Stimulated activated CD8-positive, alpha-beta memory T cell treated with anti-CD3 and anti-CD28 coated beads, Interleukin-2, amount 100 ng/mL, for 48 hours (primary cell): ENCODE measurements around the gene MAN1C1.

Source experiments
- DNase-seq, 2 donors: peaks; one replicate each; pipeline ENCODE4 v3.0.0-alpha.2; 2020; ENCODE audit warnings: low read depth in 2 of 2

Gene MAN1C1

DNA sequence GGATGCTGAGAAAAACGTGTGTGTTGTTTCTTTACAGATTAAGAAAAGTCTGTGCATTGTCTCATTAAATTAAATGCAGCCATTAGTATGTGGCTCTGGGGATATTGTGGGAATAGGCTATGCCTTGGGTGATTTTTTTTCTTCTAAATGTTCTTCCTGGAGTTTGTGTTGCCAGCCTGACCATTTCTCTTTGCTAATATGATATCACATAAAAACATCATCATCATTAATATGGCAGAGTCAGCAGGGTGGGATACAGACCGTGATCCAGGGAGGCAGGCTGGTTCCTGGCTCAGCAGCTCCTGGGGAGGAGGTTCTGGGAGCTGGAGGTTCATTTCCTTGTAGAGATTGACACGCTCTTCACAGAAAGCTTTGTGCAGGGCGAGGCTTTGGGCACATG is 122.8 kb downstream of the MAN1C1 start:
- no peak for DNase-seq

DNA sequence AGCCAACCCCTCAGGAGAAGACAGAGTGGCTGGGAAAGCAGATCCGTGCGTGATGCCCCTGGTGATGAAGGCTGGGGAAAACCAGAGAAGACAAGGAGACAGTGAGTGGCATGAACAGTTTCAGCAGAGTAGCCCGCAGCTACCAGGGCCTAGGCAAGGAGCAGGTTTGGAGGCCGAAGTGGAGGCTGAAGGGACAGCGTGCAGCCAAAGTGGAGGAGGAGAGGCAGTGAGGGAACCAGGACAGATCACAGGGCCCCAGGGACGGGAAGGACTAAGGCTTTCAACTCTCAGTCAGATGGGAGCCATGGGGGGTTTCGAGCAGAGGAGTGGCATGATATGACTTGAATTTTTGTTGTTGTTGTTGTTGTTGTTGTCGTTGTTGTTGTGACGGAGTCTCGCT is 123.5 kb downstream of the MAN1C1 start:
- no peak for DNase-seq

DNA sequence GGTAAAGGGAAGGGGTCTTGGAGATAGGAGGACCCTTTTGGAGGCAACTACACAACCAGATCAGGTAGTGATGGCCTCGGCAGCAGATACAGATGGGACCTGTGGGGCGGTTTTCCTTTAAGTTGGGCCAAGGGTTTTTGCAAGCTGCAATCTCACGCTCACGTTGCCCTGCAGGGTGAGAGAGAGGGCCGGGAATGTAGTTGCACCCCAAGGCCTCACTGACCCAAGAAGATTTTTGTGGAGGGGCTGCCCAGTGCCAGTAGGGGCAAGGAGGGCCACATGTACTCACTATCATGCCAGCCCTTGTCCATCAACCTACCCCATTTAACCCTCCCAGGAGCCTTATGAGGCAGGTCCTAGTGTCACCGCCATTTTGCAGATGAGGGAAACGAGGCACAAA is 125.7 kb downstream of the MAN1C1 start:
- DNase-seq = no peak

DNA sequence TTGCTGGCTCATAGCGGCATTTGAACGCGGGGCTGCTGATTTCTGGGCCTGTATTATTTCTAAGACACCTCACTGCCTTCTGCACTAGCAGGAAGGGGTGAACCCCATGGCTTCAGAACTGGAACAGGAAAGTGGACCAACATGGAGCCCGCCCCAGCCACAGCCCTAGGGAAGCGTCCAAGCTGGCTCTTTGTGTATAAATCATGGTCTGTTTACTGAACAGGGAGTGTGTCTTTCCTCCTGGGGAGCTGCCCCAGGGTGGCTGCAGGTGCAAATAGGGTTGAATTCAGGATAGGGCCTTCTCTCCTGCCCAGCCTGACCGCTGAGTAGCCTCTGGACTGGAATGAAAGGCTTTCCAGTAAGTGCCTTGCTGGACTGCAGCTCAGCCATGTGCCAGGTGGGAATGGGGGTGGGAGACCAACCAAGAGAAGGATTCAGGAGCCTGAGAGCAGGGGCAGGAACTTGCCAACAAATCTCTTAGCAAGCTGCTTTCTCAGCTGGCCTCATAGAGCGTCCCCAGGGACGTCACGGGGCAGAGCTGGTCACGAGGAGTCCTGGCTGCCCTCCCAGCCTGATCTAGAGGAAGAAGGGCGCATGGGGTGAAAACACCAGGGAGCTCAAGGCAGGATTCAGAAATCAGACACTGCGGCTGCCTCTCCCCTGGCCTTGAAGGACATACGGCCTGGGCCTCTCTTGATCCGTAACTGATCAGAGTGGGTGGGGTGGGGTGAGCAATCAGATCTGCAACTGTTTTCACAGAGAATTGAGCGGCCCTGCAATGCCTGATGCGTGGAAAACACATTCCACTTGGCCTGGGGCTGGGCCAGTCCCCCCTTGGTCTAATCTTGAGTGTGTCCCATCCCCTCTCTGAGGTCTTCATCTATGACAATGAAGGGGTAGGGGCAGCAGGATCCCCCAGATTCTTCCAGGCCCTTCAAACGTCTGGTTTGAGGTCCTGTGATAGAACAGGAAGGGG is 126.9 kb downstream of the MAN1C1 start:
- DNase-seq = no peak

DNA sequence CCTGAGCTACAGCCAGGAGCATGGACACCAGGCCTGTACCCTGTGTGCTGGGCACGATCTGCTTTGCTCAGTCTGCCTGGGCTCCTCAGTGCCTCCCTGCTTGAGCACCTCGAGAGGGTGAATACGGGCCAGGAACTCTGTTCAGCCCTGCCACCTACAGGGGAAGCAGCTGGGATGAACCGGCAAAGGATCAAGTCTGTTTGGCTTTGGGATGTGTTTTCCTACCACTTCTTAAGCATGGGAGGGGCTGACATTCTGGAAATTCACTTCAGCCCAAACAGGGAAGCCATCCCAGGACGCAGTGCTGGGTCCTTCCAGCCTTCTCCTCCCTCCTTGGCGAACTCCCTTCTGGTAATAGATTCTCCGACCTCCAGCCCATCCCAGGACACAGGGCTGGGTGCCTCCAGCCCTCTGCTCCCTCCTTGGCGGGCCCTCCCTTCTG is 127.6 kb downstream of the MAN1C1 start:
- DNase-seq = no peak

DNA sequence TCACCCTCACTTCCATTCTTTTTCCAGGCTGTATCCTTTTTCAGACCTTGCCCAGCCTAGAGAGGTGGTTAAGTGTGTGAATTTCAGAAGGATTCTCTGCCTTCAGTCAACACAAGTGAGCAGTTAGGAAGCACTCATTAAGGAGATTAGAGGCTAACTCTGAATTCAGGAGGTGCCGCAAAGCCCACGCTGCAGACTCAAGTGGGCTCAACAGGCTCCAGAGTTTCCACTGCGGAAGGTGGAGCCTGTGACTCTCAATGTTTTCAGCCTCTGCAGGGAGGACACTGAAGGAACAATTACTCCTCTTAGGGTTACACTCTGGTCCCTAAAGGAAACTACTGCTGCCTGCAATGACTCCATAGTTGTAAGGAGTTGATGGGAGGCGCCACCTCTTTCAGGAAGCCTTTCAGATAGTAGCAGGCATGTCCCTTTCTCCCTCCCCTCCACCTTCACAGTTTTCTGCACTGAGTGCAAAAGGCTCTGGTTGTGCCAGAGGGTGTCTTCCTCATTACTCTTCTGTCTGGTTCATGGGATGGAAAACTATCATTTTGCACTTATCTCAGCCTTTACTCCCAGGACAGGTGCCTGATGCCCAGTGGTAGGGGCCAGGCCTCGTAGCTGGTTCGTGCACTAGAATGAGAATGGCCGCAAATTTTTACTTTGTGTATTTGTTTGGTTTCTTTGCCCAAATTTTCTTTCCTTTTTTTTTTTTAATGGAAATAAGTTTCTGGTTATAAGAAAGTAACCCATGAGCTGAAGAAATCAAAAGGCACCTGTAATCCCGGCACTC is 128.2 kb downstream of the MAN1C1 start:
- DNase-seq = no peak

DNA sequence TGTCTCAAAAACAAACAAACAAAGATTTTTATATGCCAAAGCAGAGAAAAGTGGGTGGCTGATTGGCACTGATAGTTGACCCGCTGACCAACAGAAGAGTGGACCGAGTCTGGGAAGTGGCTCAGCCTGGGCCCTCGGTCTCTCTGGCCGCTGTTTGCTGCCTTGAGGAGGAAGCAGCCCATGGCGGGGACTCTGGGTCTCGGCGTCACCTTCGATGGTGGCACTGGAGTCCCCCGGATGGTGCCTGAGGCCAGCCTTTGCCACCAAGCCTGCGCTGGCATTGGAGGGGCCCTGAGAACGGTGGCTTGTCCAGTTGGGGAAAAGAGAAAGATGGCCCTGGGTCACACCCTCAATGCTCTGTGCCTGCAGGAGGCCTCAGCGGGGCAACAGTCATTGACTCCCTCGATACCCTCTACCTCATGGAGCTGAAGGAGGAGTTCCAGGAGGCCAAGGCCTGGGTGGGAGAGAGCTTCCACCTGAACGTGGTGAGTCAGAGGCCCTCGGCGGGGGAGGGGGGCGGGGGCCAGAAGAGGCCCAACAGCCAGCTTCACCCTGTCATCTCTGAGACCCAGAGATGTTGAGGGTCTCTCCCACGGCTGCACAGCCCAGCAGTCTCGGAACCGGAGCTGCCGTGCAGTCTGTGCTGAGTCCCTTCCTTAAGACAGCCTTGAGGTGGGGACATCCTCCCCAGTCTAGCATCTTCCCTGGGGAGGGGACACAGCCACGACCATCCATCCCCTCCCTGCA is 129.9 kb downstream of the MAN1C1 start:
- DNase-seq = no peak

DNA sequence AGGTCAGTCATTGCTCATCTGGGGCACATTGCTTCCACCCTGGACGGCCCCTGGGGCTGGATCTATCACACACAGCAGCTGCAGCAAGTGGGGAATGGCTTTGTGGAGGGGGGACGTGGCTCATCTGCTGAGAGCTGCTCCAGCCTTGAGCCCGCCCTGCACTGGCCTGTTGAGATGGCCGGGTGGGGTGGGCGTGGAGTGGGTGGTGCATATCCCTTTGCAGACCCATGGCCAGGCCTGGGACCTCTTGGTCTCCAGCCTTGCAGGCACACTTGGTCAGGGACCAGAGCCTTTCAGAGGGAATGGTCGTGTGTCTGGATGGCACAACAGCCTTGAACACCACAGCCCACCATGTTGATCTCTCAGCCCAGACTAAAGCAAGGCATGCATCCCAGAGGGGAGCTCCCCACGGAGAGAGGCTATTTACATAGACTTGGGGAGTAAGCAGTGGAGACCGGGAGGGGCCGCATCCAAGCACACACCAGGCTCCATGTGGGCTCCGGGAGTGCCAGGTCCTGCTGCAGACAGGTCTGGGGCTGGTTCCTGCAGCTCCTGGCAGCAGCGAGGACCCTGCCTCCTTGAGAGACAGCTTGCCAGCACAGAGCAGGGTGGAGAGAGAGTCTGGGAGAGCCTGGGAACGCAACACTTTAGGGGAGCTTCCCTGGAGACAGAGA is 130.6 kb downstream of the MAN1C1 start:
- no peak for DNase-seq

DNA sequence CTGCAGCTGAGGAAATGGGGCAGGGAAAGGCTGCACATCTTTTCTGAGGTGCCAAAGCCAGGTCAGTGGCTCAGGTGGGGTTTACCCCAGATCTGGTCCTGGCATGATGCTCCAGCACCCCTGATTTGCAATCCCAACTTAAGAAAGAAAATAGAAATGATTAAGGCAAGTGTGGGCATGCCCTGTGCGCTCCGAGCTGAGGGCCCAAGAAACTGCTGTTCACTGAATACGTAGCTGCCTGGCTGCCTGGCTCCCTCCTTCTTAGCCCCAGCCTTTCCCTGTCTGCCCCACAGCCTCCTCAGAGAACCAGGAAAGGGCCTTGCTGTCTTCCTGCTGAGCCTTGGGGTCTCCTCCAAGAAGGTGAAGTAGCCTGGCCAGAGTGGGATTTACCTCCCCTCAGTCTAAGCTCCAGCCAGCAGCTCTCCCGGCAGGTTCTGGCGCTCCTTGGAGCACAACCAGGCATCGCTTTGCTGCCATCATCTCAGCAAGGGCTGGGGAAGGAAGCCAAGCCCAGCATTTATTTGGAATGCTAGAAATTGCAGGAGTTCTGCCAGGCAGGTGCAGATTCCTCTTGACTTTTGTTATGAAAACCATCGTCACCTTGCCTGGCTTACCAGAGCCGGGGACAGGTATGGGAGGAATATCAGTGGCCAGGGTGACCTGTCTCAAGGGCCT is 132.1 kb downstream of the MAN1C1 start:
- DNase-seq = no peak

DNA sequence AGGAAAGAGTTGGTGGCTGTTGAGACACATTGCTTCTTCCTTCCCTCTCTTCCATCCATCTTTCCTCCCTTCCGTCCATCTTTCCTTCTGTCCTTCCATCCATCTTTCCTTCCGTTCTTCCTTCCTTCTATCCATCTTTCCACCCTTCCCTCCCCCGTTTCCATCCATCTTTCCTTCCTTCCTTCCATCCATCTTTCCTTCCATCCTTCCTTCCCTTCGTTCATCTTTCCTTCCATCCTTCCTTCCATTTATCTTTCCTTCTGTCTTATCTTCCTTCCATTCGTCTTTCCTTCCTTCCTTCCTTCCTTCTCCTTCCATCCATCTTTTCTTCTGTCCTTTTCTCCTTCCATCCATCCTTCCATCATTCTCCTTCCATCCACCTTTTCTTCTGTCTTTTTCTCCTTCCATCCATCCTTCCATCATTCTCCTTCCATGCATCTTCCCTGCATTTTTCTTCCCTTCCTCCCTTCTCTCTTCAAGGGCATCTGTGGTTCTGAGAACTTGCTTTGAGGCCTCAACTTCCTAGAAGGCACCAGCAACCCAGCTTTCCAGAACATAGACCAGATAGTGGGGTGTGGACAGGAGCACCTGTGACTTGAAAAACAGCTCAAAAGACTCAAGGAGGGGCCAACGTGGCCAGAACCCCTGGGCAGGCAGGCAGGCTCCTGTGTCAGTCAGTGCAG is 134.5 kb downstream of the MAN1C1 start:
- DNase-seq = no peak

DNA sequence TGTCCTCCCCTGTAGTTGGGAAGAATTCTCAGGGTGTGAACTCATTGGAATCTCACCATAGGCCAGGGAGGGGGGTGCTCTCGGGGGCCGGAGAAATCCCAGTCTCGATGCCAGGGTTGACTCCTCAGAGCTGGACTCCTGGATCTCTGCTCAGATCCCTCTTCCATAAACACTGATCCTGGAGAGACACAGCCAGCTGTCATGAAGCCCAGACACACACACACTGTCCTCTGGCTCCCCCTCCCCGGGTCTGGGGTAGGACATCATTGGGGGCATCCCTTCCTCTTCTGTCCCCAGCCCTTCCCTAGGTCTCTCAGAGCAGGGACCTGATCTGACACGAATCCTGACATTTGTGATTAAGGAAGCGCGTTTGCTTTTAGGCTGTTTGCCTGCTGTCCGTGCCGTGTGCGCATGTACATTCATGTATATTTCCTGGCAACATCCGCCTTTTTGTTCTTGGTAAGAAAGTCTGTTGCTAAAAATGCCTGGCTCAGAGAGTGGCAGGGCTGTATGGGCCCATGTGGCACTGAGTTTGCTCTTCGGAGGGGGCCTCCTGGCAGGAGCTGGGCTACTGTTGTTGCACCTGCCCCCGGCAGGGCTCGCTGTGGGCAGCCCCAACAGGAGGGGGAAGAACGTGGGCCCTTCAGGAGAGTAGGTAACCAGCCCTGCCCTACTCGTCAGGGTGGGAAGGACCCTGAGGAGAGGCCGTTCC is 138.0 kb downstream of the MAN1C1 start:
- DNase-seq = no peak

DNA sequence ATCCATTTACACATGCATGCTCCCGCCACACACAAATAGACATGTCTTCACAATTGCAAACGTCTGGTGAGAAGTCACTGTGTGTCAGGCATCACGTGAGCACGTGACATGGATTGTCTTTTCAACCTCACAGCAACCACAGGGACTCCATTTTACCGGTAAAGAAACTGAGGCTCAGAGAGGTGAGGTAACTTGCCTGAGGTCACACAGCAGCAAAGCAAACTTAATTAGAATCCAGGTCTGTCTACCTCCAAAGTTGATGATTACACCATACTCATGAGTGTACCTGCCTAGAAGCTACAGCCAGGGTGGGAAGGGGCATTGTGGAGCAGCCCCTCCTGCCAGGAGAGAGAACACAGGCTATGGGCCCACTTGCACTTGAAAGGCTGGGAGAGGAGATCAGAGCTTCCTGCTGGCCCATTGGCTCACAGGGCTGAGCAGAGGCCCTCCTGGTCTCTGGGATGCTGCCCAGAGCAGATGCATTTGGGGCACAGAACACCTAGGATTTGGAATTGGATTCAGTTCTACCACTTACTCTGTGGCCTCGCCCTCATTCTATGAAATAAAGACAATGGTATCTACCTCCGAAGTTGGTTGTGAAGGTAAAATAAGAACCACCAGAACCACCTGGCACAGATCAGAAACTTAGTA is 139.0 kb downstream of the MAN1C1 start:
- DNase-seq = no peak

DNA sequence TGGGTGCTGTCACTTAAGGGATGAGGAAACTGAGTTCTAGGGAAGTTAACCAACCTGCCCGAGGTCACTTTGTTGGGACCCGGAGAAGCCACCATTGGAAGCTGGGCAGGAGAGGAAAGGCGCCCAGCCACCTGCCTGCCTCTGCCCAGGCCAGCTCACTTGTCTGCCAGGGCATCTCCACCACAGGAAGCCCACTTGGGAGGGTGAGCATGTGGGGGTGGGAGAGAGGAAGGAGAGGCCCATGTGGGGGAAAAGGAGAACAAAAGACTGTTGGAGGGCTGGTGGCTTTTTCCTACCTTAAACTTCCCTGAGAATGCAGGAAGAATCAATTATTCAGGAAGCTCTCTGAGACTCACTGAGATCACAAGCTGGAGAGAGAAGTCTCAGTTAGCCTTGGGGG is 139.6 kb downstream of the MAN1C1 start:
- no peak for DNase-seq

DNA sequence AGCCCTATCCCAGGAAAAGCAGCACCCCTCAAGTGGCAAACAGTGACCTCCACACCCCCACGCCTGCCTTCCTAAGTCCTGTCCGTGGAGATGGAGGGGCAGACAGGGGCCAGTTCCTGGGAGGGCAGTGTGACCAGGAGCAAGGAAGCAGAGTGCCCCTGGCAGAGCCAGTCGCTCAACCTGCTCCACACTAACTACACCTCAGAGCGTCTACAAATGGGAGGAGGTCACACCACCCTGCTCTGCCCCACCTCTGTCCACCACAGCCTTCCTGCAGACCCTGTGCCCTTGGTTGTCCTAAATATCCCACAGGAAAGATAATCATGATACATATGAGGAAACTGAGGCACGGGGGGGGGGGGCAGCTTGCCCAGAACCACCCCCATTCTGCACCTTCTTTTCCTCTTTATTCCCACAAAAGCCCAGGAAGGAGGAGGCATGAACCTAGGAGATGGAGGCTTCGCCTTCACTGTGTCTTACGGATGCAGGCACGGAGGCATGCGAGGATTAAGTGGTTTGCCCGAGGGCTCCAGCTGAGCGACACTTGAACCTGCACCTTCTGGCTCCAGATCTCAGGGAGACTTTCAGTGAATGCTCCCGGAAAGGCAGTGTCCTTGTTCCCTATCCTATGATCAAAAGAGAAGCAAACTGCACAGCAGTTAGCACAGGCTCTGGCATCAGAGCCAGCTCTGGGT is 140.7 kb downstream of the MAN1C1 start:
- no peak for DNase-seq

DNA sequence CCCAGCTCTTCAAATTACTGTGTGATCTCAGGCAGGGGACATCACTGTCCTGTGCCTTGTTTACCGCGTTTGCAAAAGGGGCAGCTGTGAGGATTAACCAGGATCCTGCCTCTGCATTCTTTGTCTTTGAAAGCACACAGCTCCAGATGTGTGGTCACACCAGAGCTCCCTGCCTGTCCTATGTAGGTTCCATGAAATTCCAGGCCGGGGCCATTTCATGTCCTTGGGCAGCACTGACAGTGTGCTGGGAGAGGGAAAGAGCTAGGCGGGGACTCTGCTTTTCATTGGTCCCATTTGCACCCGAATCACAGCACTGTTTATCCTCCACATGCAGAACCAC is 141.2 kb downstream of the MAN1C1 start:
- no peak for DNase-seq

DNA sequence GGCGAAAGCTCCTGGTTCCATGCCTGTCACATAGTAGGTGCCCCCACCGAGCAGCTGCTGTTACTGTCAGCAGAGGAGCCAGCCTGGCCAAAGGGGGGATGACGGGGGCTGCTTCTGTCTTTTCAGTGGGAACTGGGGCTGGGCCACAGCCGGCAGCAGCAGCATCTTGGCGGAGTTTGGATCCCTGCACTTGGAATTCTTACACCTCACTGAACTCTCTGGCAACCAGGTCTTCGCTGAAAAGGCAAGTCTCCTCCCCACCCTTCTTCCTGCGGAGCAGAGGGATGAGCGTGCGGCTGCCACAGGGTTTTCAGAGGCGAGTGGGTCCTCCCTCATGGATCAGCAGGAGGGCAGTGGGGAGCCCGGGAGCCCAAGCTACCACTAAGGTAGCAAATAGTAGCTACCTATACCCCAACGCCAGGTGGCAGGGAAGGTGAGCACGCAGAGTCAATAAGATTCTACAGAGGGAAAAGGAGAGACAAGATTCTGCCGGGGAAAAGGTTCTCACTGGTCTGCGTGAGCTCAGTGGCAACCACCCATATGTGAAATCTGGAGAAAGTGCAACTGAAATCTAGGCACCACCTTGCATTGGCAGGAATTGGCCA is 142.0 kb downstream of the MAN1C1 start:
- DNase-seq = no peak

DNA sequence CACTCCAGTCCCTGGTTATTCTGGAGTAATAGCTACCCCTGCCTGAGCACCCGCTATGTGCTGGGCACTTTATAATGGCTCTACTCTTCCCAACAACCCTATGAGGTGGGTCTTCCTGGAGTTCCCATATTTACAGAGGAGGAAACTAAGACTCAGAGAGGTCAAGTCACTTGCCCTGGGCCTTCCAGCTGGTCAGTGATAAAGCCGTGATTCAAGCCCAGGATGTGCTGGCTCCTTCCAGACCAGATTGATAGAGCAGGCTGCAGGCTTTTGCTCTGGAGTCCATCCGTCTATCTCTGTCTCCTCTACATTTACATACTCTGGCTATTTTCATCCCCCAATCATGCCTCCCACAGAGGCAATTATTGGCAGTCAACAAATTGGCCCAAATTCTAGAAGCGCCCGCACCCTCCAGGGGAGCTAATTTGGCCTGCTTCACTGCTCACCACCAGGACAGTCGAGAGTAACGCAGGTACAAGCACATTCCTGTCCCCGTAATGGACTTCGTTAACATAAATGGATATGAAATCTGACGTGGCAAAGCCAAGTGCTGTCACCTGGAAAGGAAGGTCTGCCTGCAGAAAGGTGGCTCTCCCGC is 143.6 kb downstream of the MAN1C1 start:
- DNase-seq = no peak

DNA sequence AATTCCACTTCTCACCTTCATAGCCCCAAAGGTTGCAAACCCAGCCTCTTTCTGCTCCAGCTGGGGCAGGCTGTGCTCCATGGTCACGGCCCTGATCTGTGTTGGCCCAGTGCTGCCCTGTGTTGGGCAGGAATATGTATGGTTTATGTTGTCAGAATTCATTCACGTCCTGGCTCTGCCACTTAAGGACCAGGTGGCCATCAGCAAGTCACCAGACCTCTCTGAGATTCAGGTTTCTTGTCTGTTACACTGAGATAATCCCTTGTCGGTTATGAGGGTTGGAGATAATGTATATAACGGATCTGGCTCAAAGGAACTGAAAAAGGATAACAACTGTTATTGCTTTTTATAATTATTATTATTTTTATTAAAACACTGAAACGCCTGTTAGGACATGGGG is 144.3 kb downstream of the MAN1C1 start:
- DNase-seq = no peak
